A673 (cell line): ENCODE results near the gene MYO5B. TPM values are rescaled to one million over a fixed set of nuclear protein-coding genes. Genes with fewer than 3 reads are reported as not detected.

Source experiments
- BruUV-seq: library from RNA; stranded (reverse); fragments of 400-500 nt; replicated peaks from 2 replicates; lab custom pipeline; 2021; lab: Mats Ljungman, UMichigan
- CTCF ChIA-PET: fragments of 300-600 bp; sonication (Branson Sonifier 250); formaldehyde crosslinking; loops from one replicate; lab custom pipeline; 2022; ENCODE audit warnings: antibody characterized with exemption; lab: Charles Lee
- POLR2A ChIA-PET: fragments of 300-600 bp; sonication (Branson Sonifier 250); formaldehyde crosslinking; loops from one replicate; lab custom pipeline; 2022; ENCODE audit warnings: antibody characterized with exemption; ENCODE audit not compliant: low non-redundant PET; lab: Charles Lee
- DNase-seq: peaks from one replicate; pipeline ENCODE4 v3.0.0-alpha.2; 2015; ENCODE audit warnings: low spot score
- H3K27ac ChIP-seq: fragments of 200-600 bp; sonication (generic); 2 replicates; pipeline ENCODE4 v1.5.1; 2016; ENCODE audit warnings: mixed run types, low read depth, mild to moderate bottlenecking, mixed read lengths, antibody characterized with exemption, low read length; ENCODE audit not compliant: poor library complexity, severe bottlenecking
- H3K27me3 ChIP-seq: fragments of 200-600 bp; sonication (generic); replicated peaks from 2 replicates; pipeline ENCODE4 v1.6.1; 2017; ENCODE audit warnings: mixed run types, low read depth, mild to moderate bottlenecking, mixed read lengths, antibody characterized with exemption, low read length; ENCODE audit not compliant: insufficient read depth, poor library complexity
- H3K36me3 ChIP-seq: fragments of 200-600 bp; sonication (generic); 2 replicates; pipeline ENCODE4 v1.6.1; 2016; ENCODE audit warnings: mixed run types, mild to moderate bottlenecking, mixed read lengths, antibody characterized with exemption, low read length; ENCODE audit not compliant: insufficient read depth, poor library complexity, severe bottlenecking
- H3K4me1 ChIP-seq: fragments of 200-600 bp; sonication (generic); 2 replicates; pipeline ENCODE4 v1.6.1; 2017; ENCODE audit warnings: mixed run types, mild to moderate bottlenecking, mixed read lengths, antibody characterized with exemption, low read length; ENCODE audit not compliant: insufficient read depth, poor library complexity, severe bottlenecking
- H3K4me3 ChIP-seq: fragments of 200-600 bp; sonication (generic); 2 replicates; pipeline ENCODE4 v1.5.1; 2016; ENCODE audit warnings: low read depth, mixed run types, mild to moderate bottlenecking, mixed read lengths, low read length; ENCODE audit not compliant: poor library complexity, severe bottlenecking
- H3K9me3 ChIP-seq: fragments of 200-600 bp; sonication (generic); 2 replicates; pipeline ENCODE4 v1.6.1; 2016; ENCODE audit warnings: mixed run types, low read depth, mild to moderate bottlenecking, mixed read lengths, antibody characterized with exemption, low read length; ENCODE audit not compliant: poor library complexity, severe bottlenecking
- EZH2 ChIP-seq: fragments of 200-600 bp; sonication (generic); IDR thresholded peaks from 2 replicates; pipeline ENCODE4 v1.6.1; 2017; ENCODE audit warnings: borderline replicate concordance, low read depth, mild to moderate bottlenecking, mixed read lengths, antibody characterized with exemption, low read length; ENCODE audit not compliant: poor library complexity, severe bottlenecking
- intact Hi-C: fragments of 100-400 bp; cut with micrococcal nuclease; formaldehyde crosslinking; loops from one replicate; pipeline ENCODE4 v1.10.0; 2022; ENCODE audit not compliant: unreplicated experiment
- total RNA-seq: library from RNA; stranded (reverse); gene quantifications from 2 replicates; pipeline ENCODE4 v1.2.3, GENCODE V29; 2021
- TF ChIP-seq, protein P1 (sequence below): fragments of 300-800, 200-600 bp; sonication (generic); conservative IDR thresholded peaks from 2 replicates; pipeline ENCODE4 v1.5.1; 2017; ENCODE audit warnings: low read depth, mild to moderate bottlenecking, antibody characterized with exemption, low read length, moderate library complexity, mixed read lengths

Gene MYO5B
- total RNA-seq, 1 experiment from 2014 or later: 0.30 TPM

DNA sequence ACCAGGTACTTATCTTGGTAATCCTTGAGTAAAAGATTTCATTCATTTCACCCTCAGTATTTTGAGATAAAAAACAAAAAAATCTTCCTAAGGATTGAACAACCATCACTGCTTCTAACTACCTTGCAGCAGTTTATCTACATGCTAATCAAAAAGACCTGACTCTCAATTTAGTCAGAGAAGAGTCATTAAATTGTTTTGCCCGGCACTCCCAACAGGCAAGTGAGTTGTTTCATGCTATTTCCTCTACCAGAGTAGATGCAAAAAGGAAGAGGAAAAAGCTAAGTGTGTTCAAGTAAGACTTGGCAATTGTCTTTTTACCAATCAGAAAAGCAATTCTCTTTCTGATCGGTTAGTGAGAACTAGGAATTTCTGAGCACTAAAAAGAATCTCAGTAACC lies 39.5 kb downstream of the MYO5B start:
- Histone ChIP-seq H3K36me3 (no peaks in the 10 kb centered on the region), H3K4me1 (no peaks in the 10 kb centered on the region), H3K4me3 (no peak overlapping the region), H3K9me3 (no peaks in the 10 kb centered on the region), H3K27ac (no peak overlapping the region), H3K27me3 (peaks cover 9% of the 10 kb centered on the region)
- intact Hi-C loops: no loop called here
- DNase-seq: no peak
- TF ChIP-seq EZH2: no peak
- TF ChIP-seq, protein P1, sequence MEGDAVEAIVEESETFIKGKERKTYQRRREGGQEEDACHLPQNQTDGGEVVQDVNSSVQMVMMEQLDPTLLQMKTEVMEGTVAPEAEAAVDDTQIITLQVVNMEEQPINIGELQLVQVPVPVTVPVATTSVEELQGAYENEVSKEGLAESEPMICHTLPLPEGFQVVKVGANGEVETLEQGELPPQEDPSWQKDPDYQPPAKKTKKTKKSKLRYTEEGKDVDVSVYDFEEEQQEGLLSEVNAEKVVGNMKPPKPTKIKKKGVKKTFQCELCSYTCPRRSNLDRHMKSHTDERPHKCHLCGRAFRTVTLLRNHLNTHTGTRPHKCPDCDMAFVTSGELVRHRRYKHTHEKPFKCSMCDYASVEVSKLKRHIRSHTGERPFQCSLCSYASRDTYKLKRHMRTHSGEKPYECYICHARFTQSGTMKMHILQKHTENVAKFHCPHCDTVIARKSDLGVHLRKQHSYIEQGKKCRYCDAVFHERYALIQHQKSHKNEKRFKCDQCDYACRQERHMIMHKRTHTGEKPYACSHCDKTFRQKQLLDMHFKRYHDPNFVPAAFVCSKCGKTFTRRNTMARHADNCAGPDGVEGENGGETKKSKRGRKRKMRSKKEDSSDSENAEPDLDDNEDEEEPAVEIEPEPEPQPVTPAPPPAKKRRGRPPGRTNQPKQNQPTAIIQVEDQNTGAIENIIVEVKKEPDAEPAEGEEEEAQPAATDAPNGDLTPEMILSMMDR: no peak
- BruUV-seq: no TSS peak
- CTCF ChIA-PET: no interaction called here
- POLR2A ChIA-PET: no interaction called here

DNA sequence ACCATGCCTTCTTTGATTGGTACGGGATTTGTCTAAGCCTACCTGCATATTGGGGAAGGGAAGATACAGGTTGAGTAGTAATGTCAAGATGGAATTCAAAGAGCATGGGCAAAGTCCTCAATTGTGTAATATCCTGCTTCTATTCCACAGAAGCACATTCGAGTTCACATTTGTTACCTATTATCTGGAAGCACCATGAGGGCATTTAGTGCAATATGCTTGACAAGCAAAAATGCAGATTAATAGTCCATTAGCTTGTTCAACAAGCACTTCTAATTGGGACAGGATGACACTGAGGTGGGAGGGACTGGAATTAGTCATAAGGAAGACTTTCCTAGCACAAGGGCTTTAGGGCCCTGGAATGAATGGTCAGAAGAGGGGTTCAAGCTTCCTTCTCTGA lies 40.5 kb downstream of the MYO5B start:
- H3K36me3 ChIP-seq: no peaks in the 10 kb centered on the region
- no peak overlapping the region for H3K27ac ChIP-seq
- H3K4me3 ChIP-seq: no peak overlapping the region
- ChIA-PET POLR2A (no interaction called here), CTCF (no interaction called here)
- no peak for DNase-seq
- no peaks in the 10 kb centered on the region for H3K4me1 ChIP-seq
- BruUV-seq: no TSS peak
- TF ChIP-seq EZH2: no peak
- TF ChIP-seq, protein P1: no peak
- intact Hi-C loops: no loop called here
- H3K9me3 ChIP-seq: no peaks in the 10 kb centered on the region
- H3K27me3 ChIP-seq: peaks cover 5% of the 10 kb centered on the region

DNA sequence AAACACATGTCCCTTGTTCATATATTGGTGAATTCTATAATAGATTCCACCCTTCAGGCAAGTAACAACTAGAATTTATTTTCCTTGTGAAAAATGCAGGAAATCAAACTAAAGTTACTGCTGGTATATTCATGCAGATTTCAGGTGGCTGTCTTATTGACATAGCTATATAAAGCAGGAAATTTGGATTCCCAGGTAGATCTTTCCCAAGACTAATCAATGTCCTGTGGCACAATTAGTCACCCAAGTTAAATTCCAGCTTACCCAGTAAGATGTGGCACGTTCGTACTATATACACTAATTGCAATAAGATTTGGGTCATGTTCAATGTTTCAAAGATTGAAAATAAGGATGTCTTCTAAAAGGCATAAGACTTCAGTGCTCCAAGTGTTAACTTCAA lies 42.0 kb downstream of the MYO5B start:
- Histone ChIP-seq H3K27ac (no peak overlapping the region), H3K9me3 (no peaks in the 10 kb centered on the region), H3K36me3 (no peaks in the 10 kb centered on the region), H3K4me1 (no peaks in the 10 kb centered on the region), H3K27me3 (no peaks in the 10 kb centered on the region), H3K4me3 (no peak overlapping the region)
- TF ChIP-seq, protein P1: no peak
- TF ChIP-seq EZH2: no peak
- no peak for DNase-seq
- ChIA-PET POLR2A (no interaction called here), CTCF (no interaction called here)
- intact Hi-C loops: no loop called here
- no TSS peak for BruUV-seq
